Breast epithelium (tissue), 3 donors: ENCODE results near the gene NFASC.

Experiments
- CTCF ChIP-seq, 3 donors: fragments of 450-650 bp; IDR thresholded peaks; one replicate each; pipeline ENCODE4 v1.5.1; 2016 to 2017; ENCODE audit warnings: antibody characterized with exemption in 3 of 3, mild to moderate bottlenecking in 3 of 3, moderate library complexity in 3 of 3
- POLR2A ChIP-seq: fragments of 450-650 bp; IDR thresholded peaks from one replicate; pipeline ENCODE4 v1.6.1; 2016; ENCODE audit warnings: antibody characterized with exemption, mild to moderate bottlenecking, moderate library complexity
- POLR2AphosphoS5 ChIP-seq, 3 donors: sonication (generic); formaldehyde crosslinking; IDR thresholded peaks; one replicate each; pipeline ENCODE4 v1.6.1; 2017; ENCODE audit warnings: antibody characterized with exemption in 3 of 3

- no peak for TF ChIP-seq CTCF (IDR thresholded peaks at IDR 0.05)
- TF ChIP-seq POLR2AphosphoS5 (IDR thresholded peaks at IDR 0.05): no peak
- TF ChIP-seq POLR2A: no peak
These were observed 58.2 kb downstream of the NFASC start for GRCh38 chr1:204928671-204929486.
